Stimulated activated CD4-positive, alpha-beta T cell treated with anti-CD3 and anti-CD28 coated beads, Interleukin-4, amount 100 ng/mL, for 4 hours (primary cell): ENCODE results near the gene MIPOL1.
"Not testable (repeated sequence)": the region's sequence is repeated elsewhere in the genome, so short reads cannot be mapped to it uniquely, and the experiment has no call there.

Experiments
- DNase-seq, 2 experiments: peaks; one replicate each; pipeline ENCODE4 v3.0.0-alpha.2; 2020

Gene MIPOL1

GRCh38 chr14:37553935-37554550 lies 356.3 kb downstream of the MIPOL1 start:
- DNase-seq = no peak

- DNase-seq = not testable (repeated sequence)
Observed at GRCh38 chr14:37555596-37555995, 357.9 kb downstream of the MIPOL1 start.

GRCh38 chr14:37558740-37559139 lies 361.0 kb downstream of the MIPOL1 start:
- DNase-seq = no peak

DNA sequence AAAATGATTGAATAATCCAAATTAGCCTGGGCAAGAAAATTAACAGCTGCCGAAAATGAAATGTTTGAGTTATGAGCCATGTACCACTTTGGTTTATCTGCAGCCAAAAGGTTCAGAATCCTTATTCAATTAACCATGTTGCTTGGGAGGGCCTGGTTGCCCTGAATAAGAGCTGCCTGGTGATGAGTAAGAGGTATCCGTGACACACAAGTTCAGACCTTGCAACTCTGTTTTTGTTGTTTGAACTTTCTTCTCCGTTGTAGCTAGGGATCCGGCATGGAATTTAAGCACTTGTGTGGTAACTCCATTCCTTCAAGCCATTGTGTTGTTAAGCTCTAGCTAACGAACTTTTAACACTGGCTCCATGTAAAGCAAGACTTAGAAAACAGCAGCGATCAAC lies 361.6 kb downstream of the MIPOL1 start:
- no peak for DNase-seq

DNA sequence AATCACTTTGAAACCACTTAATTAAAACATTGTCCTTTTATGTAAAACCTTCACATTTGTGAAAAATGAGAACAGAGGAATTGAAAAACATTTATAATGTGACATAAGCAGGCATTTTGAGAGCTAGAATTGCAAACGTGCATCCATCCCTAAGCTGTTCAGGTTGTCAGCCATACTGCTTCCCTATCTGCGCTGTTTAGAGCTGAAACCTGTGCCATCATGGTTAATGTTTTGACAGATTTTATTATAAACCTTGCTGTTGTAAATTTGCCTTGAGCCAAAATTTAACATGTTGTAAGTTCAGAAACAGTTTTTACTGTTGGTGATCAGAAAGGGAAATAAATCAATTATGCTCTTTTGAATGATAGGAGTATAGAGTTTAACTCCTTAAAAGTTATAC lies 365.5 kb downstream of the MIPOL1 start:
- no peak for DNase-seq

- DNase-seq = no peak
Observed at GRCh38 chr14:37565550-37565949, 367.8 kb downstream of the MIPOL1 start.

- DNase-seq = no peak
Observed at GRCh38 chr14:37566811-37567371, 369.2 kb downstream of the MIPOL1 start.

DNA sequence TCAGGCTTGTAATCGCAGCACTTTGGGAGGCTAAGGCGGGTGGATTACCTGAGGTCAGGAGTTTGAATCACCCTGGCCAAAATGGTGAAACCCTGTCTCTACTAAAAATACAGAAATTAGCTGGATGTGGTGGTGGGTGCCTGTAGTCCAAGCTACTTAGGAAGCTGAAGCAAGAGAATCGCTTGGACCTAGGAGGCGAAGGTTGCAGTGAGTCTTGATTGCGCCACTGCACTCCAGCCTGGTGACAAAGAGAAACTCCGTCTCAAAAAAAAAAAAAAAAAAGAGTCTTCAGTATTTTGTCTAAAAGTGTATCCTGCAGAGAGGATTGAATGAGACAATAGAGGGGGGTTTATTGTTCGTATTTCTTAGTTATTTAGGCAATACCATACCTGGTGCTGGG lies 372.0 kb downstream of the MIPOL1 start:
- no peak for DNase-seq

DNA sequence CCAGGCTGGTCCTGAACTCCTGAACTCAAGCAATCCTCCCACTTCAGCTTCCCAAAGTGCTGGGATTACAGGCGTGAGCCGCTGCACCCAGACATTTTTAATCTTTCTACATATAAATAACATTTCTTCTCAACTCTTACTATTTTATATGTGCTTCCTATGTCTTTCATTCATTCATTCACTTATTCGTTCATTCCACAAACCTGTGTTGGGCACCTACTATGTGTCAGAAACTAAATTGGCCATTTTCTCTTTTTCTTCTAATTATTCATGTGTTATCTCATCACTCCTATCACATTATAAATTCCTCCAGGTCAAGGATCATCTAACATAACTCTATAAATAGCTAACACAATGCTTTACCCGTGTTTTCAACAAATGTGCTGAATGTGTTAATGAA lies 373.7 kb downstream of the MIPOL1 start:
- no peak for DNase-seq

DNA sequence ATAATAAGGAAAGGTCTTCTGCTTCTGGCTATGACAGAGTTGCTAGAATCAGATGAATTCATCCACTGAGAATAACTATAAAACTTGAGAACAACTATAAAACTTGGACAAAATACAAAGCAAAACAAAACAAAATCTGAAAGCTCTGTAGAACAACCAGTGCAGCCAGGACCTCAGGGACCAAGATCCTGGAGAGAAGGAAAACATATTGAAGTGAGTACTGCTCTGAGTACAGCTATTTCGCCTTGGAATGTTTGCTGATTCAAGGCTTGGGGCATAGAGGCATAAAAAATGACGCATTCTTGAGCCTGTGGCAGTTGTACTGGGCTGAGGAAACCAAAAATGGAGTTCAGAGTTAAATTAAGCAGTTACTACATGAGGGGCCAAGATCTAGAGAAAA lies 375.6 kb downstream of the MIPOL1 start:
- DNase-seq = no peak

DNA sequence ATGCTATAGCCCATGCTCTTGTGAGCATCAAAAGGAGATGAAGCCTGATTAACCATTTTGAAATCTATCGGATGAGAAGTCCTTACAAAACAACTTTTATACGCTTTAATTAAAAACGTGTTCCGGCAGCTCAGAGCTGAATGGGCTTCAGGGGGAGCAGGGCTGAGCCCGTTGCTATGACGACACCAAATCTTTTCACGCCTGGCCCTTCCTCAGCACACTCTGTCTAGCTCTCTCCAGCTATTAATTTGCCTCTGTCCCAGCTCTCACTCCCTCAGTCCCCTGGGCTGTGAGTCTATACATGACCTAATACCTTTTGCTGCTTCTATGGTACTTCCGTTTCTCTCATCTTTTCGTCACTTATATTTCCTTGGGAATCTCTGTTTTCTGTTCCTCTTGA lies 381.5 kb downstream of the MIPOL1 start:
- DNase-seq = no peak

GRCh38 chr14:37580146-37580545 lies 382.4 kb downstream of the MIPOL1 start:
- no peak for DNase-seq

- no peak for DNase-seq
Observed at GRCh38 chr14:37583358-37584210, 385.8 kb downstream of the MIPOL1 start.

- no peak for DNase-seq
Observed at GRCh38 chr14:37584211-37585100, 386.7 kb downstream of the MIPOL1 start.

GRCh38 chr14:37585101-37585511 lies 387.4 kb downstream of the MIPOL1 start:
- no peak for DNase-seq

DNA sequence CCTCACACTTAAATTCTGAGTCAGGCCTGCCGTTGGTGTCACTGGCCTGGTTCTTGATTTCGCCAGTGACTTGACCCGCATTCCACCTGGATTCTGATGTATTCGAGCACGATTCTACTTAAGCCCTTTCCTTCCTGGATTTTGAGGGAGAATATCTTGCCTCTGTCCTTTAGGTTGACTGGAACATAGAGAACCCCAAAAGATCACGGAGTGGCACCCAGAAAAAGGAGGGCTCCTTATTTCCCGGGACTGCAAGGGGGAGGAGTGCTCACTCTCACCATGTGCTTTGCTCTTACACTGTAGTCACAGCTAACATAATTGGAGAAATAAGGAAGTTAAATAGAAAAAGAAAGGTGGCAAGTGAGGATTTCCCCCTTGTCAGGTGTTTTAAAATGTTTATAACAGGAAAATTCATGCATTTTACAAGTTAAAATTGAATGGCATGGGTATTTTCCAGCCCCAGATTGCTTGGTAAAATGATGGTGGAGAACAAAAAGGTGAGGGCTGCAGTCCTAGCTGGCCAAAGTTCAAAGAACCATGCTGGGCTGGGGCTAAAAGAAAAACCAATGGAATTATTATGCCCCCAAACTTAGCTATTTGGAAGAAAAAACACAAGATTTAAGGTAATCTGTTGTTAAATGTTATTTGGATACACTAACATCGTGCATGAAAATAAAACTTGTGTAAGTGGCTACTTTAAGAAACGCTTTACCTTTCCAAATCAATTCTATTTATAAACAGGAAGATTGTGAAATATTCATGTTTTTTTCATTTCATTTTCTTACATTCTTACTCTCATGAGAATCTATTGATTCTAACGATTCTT lies 388.4 kb downstream of the MIPOL1 start:
- no peak for DNase-seq

GRCh38 chr14:37586797-37587130 lies 389.0 kb downstream of the MIPOL1 start:
- DNase-seq = no peak

GRCh38 chr14:37587131-37587803 lies 389.5 kb downstream of the MIPOL1 start:
- DNase-seq = no peak

- DNase-seq = no peak
Observed at GRCh38 chr14:37587881-37588666, 390.3 kb downstream of the MIPOL1 start.

GRCh38 chr14:37588667-37588955 lies 390.9 kb downstream of the MIPOL1 start:
- DNase-seq = no peak
